T-helper 9 cell (primary cell): ENCODE data around the gene PELO.
"Not testable (repeated sequence)": the region's sequence is repeated elsewhere in the genome, so short reads cannot be mapped to it uniquely, and the experiment has no call there.

Experiments used
- DNase-seq: peaks from one replicate; pipeline ENCODE4 v3.0.0-alpha.2; 2020
- total RNA-seq, 2 donors: gene quantifications; one replicate each; lab custom pipeline; 2026; lab: John Stamatoyannopoulos, UW

Gene PELO, protein sequence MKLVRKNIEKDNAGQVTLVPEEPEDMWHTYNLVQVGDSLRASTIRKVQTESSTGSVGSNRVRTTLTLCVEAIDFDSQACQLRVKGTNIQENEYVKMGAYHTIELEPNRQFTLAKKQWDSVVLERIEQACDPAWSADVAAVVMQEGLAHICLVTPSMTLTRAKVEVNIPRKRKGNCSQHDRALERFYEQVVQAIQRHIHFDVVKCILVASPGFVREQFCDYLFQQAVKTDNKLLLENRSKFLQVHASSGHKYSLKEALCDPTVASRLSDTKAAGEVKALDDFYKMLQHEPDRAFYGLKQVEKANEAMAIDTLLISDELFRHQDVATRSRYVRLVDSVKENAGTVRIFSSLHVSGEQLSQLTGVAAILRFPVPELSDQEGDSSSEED
- 22.2 to 39.2 reads per million in 2 donors for total RNA-seq

DNA sequence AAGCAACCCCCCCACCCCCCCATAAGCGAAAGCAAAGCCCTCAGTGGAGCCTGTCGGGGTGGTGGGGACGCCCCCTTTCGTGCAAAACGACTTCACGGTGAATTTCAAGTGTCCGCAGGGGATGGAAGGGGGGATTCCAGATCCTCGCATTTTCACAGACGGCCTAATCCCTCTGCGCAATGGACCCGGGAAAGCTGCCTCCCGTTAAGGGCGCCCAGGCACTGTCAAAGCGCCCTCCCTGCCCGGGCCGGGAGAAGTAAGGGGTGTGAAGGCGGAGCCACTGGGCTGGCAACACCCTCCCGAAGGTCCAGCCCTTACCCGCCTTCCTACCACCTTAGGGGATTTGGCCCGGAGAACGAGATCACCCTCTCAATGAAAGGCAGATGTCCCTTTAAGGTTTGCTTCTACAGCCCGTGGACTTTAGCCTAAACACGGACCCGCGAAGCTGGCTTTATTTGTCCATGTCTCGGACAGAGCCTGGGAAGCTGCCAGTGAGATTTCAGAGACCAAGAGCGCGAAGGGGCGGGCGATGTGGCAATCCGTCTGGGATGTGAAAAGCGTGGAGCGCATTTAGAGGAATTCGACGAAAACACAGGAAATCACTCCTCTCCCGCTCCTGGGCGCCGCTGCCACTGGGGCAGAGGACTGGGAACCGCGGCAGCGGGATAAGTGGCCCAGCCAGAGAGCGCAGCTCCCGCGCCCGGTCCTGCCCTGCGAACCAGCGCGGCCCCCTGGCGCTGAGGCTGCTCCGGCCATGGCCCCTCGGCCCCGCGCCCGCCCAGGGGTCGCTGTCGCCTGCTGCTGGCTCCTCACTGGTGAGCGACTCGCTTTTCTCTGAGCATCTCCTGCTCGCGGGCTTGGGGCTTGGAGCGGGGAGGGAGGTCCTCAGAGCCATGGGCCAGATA lies at the start of gene PELO, which contains the start of gene ITGA1:
Gene PELO (plus strand): TSS at position 317 of the 905 bp plus-strand sequence. CDS start 12,479 bp downstream, outside the sequence.
Gene ITGA1 (plus strand): TSS at position 317 of the 905 bp plus-strand sequence. CDS start 438 bp downstream, at position 755.
- peak; percentile 41 for DNase-seq

DNA sequence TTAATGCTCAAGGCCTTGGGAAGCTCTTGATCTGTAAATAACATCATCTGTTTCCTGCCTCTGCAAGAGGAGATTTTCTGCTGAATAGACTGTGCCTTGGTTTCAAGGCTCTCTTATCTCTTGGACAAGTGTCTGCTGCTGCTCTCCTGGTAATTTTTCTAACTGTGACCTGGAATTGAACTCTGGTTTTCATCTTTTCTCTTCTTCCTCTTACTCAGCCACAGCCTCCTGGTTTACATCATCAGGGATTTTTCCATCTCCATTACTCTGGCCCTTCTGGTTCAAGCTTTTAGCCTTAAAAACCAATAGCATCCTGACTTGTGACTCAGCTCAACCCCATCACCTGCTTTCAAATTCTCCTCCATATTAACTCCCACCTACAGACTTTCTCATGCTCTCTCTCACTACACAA lies 49.6 kb upstream of the PELO start:
- no peak for DNase-seq

DNA sequence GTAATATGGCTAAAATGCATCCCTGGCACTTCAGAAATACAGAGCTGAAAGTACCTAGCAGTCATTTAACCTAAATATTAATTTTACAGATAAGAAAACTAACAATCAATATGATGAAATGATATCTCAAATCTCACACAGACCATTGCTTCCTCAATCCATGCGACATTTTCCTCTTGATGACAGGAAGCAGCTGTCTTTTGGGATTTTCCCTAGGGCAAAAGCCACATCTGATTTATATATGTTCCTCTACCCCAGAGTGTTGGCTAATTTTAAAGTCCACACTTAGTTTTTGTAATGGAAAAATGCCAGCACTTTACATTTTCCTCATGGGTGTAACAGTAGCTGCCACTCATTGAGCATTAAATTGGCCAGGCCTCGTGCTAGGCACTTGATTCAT lies 47.7 kb upstream of the PELO start:
- no peak for DNase-seq

DNA sequence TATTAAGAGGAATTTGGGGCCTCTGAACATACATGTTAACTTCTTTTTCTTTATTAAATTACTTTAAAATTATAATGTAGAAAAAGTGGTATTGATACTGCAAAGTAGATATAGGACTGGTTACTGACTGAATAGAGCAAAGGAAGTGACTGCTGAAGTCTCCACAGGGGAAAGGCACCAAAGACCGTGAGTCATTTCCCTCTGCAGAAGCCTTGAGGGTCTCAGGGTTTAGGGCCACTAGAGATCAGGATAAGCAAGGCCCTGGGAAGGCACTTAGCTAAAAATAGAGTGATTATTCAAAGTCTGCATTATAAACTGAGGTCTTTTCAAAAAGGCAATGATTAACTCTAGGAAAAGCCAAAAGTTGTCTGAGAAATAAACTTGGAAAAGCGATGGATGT lies 44.7 kb upstream of the PELO start:
- no peak for DNase-seq

DNA sequence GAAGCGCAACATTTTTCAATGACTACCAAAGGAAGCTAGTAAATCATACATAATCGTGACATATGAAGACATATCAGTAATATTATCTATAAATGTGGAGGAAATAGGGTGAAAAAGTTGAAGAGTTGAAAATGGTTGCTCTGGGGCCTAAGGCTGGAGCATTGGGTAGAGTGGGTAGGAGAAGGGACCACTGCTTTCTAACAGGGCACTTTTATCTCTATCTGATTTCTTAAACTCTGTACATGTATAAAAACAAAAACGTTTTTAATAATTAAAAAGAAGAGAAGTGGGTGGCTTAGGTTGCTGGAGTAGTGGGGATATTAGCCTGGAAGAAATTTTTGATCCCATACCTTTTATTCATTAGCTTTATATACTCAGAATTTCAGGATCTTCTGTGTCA lies 44.2 kb upstream of the PELO start:
- DNase-seq, result no peak

DNA sequence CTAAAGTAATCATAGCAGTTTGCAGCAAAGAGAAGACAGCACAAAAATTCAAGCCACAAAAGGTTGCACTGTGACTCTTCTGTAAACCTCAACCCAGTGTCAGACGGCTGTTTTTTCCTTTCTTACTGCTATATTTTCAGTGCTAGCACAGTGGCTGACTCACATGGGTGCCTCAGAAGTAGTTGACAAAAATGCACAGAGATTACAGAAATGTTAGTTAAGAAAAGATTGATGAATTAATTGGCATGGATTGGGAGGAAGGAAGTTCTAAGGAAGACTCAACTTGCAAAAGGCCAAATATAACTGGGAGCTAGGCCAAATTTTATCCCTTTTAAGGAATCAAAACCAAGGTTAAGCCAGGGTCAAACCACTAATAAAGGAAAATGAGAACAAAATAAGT lies 43.7 kb upstream of the PELO start:
- no peak for DNase-seq

DNA sequence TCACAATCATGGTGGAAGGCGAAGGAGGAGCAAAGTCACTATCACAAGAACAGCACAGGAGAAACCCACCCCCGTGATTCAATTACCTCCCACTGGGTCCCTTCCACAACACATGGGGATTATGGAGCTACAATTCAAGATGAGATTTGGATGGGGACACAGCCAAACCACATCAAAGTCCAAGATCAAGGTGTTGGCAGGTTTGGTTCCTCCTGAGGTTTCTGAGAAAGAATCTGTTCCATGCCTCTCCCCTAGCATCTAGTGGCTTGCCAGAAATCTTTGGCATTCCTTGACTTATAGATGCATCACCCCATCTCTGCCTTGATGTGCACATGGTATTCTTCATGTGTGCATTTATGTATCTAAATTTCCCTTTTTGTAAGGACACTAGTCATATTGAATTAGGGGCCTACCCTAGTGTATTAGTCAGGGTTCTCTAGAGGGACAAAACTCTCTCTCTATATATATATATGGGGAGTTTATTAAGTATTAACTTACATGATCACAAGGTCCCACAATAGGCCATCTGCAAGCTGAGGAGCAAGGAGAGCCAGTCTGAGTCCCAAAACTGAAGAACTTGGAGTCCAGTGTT lies 42.8 kb upstream of the PELO start:
- DNase-seq, result not testable (repeated sequence)

DNA sequence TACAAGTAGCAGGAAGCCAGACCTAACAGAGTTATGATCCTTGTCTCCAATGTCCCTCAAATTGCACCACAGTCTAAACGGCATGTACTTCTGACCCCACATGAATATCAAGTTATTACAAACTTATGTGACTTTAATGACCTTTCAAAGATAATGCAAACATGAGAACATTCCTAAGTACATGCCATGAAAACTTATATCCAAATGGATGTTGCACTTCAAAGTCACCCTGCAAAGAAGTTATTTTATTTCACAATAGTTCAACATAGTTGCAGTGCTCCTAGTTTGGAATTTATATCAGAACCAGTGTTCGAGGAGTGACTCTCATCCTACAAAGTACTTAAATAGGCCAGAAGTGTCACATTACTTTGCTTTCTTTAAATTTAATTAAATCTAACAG lies 41.2 kb upstream of the PELO start:
- DNase-seq, result no peak

DNA sequence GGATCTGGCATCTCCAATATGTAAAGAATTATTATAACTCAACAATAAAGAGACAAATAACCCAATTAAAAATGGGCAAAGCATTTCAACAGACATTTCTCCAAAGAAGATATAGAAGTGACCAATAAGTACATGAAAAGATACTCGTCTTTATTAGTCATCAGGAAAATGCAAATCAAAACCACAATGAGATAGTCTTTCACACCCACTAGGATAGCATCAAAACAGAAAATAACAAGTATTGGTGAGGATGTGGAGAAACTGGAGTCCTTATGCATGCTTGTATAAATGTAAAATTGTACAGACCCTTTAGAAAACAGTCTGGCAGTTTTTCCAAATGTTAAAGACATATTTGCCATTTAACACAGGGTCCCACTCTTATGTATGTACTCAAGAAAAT lies 39.1 kb upstream of the PELO start:
- no peak for DNase-seq

DNA sequence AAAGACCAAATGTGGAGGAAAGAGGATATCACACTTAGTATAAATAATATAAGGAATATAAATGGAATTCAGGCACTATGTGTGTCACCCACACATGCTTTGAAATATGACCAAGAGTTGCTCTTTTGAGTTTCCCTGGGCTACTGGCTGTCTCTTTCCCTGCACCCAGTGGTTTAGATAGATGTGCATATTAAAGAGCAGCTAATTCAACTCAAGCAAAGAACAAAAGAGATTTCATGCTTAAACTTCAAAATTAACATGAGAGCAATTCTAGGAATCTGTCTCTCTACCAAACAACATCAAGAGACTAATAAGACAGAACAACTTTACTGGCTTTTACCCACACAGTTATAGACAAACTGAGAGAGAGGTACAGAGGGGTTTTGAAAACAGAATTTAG lies 38.0 kb upstream of the PELO start:
- DNase-seq, result no peak

DNA sequence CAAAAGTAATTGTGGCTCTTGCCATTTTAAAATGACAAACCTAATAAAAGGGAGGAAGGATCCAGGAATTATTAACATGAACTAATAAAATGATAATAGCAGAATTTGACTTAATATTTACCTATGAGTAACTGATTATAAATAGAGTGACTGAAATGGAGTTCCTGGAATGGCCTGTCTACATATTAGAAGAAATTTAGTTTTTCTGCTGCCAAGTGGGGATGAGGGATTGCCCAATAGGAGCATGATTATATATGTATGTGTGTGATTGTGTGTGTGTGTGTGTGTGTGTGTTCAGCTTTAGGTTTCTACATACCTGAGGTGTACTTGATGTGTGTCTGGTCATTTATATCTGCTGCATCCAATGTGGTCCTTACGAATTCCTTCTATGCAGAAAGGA lies 36.6 kb upstream of the PELO start:
- no peak for DNase-seq

DNA sequence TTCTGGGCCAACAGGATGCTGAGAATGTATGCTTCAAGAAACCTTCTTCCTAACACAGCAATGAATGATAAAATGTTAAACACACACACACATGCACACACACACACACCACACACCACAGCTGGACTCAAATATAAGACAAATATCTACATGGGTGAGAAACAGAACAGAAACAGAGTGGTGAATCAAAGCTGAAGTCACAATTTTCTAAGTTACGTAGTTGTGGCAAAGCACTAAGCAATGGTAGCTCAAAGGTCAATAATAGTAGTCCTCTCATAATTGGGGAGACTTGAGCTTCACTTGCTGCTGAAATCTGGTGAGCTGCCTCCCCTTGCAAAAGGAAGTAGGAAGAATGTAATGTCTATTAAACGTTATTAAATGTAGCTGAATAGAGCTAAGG lies 33.7 kb upstream of the PELO start:
- no peak for DNase-seq

DNA sequence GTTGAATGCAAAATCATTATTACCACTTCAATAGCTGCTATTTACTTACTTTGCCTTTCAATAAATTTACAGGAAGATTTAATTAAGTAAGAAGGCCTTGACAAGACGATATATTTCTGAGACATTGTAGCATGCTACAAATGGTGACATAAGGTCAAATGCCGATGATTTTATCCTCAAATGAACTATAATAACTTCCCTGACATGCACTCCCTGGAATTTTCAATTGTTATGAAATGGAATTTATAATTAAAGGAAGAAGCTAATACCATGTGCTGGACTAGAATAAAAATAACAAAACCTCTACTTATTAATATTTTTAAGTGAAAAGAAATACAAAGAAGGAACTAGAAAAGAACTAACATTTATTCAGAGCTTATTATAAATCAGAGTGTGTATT lies 30.2 kb upstream of the PELO start:
- DNase-seq, result no peak

DNA sequence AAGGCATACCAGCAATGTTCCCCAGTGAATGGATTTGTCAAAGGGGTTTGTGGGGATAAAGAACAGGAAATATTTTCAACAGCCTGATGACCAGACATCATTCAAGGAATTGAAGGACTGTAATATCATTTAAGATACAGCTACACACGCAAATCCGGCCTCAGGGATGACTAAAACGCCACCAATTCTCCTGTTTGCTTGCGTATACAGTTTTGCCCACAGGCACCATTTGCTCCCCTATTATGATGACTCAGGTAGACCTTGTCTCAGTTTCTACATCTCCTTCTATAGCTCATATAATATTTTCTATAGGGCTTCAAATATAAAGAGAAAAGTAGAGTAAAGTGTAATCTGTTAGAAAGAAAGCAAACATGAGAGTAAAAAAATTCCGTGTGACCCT lies 29.7 kb upstream of the PELO start:
- no peak for DNase-seq

DNA sequence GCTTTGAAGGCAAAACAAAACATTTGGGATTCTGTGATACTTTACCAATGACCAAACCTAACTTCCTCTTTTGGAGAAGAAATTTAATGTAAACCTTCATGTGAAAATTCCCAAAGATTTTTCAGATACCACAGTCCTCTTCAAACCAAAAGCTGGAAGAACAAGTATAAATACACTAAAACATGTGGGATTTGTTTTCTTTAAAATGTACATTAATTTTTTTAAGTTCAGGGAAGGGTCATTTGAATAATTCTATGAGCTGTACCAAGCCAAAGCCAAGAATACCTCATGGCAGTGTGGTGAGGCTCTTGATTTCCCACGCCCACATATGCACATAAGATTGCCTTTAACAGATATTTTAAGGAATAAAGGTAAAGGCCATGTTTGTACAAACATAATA lies 28.4 kb upstream of the PELO start:
- DNase-seq, result no peak

DNA sequence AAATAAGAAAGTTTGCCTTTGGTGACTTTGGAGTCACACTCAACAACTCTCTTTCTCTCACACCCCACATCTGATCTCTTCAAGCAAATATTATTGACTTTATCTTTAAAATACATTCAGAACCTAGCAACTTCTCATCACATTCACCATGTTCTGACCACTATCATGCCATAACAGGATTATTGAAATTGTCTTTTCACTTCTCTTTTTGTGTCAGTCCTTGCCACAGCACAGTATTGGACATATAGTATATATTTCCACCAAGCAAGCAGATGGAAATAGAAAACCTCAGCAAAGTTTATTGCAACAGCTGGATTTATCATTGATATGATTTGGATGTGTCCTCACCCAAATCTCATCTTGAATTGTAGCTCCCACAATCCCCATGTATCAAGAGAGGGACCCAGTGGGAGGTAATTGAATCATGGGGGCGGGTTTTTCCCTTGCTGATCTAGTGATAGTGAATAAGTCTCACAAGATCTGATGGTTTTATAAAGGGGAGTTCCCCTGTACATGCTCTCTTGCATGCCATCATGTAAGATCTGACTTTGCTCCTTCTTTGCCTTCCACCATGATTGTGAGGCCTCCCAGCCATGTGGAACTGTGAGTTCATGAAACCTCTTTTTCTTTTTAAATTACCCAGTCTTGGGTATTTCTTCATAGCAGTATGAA lies 26.9 kb upstream of the PELO start:
- no peak for DNase-seq

DNA sequence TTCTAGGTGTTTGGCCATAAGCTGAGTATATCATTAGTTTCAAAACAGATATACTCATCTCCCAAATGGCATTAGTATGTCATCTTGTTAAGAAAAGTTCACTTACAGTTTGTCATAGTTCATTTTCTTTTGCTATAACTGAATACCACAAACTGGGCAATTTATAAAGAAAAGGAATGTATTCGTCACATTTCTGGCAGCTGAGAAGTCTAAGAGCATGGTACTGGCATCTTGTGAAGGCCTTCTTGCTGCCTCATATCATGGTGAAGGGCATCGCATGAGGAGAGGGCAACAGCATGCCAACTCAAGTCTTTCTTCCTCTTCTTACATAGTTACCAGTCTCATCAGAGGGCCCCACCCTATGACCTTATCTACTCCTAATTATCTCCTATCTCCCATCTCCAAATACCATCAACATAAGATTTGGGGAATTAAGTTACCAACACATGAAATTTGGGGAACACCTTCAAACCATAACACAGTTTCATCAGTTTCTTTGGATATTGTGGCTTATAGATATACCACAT lies 20.4 kb upstream of the PELO start:
- DNase-seq, result no peak

DNA sequence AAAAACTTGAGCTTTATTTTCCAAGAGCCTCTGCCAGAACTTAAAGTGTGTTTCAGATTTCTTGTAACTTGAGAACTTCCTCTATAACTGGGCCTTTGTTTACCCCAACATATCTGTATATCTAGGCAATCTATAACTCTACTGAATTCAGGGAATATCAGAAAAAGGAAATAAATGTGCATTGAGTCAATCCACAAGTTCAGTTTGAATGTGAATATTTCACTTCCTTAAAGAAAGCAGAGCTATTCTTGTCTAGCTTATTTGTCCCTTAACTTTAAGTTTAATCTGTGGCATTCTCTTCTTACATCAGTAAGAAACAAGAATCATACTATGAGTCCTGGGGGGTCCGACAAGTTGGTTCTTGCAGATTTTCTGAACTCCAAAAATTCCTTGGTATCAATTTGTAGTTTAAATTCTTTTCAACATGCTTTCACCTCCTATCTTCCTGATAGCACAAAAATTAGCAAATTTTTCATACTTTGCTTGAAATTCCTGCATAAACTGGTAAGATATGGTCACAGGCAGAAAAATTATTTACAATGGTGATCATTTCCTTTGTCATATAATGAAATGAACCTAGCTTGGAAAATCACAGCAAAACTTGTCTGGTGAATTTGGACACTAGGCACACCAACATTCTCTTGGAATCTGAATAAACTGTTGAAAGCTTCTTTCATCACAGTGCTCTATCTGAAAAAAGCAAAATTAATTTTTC lies 19.8 kb upstream of the PELO start:
- DNase-seq, result no peak

DNA sequence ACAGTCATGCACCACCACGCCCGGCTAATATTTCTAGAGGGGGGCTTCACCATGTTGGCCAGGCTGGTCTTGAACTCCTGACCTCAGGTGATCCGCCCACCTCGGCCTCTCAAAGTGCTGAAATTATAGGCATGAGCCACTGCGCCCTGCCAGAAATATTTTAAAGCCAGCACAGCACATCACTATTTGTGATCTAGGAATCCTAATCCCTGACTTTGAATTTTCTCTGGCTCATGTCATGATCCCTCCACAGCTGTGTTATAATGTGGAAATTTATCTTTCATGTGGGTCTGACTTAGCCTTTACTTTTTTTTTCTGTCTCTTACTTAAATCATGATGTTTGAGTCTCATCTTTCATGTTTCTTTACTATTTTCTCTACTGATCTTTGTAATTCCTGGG lies 18.7 kb upstream of the PELO start:
- DNase-seq, result no peak

DNA sequence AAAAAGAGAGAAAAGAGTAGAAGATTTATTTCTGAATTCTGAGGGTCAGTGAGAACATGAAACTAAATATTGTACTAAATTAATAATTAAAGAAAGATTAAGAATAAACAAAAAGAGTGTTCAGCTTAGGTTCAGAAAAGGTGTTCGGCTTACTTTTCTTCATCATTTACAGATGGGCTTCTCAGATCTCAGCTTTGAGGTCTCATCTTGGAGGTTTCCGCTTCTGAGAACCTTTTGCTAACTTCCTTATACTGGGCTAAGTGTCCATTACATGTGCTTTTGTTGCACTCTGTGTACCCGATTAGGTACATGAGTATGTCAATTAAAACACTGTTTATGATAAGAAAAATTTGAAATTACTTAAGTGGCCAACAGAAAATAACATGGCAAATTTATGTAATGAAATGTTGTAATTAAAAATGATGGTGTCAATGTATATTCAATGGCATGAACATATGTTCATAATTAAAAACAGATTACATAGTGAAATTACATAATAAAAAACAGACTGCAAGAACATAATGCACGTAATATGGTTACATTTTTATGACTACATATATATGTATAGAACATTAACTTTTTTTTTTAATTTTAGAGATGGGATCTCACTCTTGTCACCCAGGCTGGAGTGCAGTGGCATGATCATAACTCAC lies 17.3 kb upstream of the PELO start:
- no peak for DNase-seq

DNA sequence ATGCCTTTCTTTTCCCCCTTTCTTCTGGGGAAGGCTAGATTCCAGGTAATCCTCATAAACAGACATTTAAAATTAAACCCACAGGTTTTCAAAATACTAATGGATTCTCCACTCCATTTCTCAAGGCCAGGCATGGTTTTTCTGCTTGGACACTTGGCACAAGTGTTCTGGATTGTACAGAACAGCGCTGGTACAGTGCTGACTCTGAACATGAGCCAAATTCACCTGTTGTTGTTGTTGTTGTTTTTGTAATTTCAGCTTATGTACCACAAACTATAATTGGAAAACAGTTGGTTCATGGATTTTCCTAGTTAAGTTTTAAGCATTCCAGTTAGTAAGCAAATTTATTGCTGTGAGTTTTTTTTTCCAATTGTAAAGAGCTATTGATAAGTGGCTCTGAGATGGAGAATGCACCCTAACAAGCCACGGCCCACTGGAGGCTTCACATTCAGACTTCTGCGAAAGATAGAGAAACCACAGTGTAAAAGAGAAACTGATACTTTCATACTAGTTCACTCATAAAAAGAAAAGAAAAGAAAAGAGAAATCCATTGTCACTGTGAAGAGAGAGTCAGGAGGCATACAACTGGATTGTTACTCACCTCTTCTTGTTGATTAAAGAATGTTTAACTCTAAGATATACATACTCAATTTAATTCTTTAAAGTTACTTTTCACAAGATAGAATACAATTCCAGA lies 16.2 kb upstream of the PELO start:
- DNase-seq, result no peak
